ENCODE data around the gene VSIG8. TPM values are rescaled to one million over a fixed set of nuclear protein-coding genes. Genes with fewer than 3 reads are reported as not detected.

The VSIG8 gene
- total RNA-seq, 1 experiment from 2014 or later, result not detected

GRCh38 chr1:159841749-159842148 is 20.7 kb downstream of the VSIG8 start:
- Mint-ChIP-seq H3K9me3 (no peaks in the 10 kb centered on the region), H3K27me3 (ENCODE audit: low read depth) (peaks cover 2% of the 10 kb centered on the region; the same call in 1 of the 2 replicates), H3K36me3 (no peaks in the 10 kb centered on the region), H3K4me3 (no peak overlapping the region), H3K27ac (no peak overlapping the region), H3K4me1 (peaks cover 6% of the 10 kb centered on the region)
- TF ChIP-seq GRHL2 (CRISPR knock-in tag; IDR thresholded peaks at IDR 0.05; ENCODE audit: insufficient replicate concordance, severe bottlenecking), result no peak
- no peak for TF ChIP-seq ZNF423 (CRISPR knock-in tag; IDR thresholded peaks at IDR 0.05)
- no peak for TF ChIP-seq TEAD4 (CRISPR knock-in tag; IDR thresholded peaks at IDR 0.05)
- TF ChIP-seq TCF7 (CRISPR knock-in tag; IDR thresholded peaks at IDR 0.05; ENCODE audit: low read depth), result no peak
- TF ChIP-seq FOXP1 (CRISPR knock-in tag; IDR thresholded peaks at IDR 0.05; ENCODE audit: borderline replicate concordance), result no peak
- TF ChIP-seq EMX1 (CRISPR knock-in tag; IDR thresholded peaks at IDR 0.05), result no peak
- no peak for TF ChIP-seq NR2C2 (CRISPR knock-in tag; IDR thresholded peaks at IDR 0.05)
- no peak for TF ChIP-seq GTF2I (CRISPR knock-in tag; conservative IDR thresholded peaks at IDR 0.05)
- no peak for TF ChIP-seq E2F5 (CRISPR knock-in tag; IDR thresholded peaks at IDR 0.05)
- TF ChIP-seq RORB (CRISPR knock-in tag; IDR thresholded peaks at IDR 0.05), result no peak
- TF ChIP-seq CDX4 (CRISPR knock-in tag; IDR thresholded peaks at IDR 0.05; ENCODE audit: borderline replicate concordance), result no peak
- TF ChIP-seq ZNF263 (CRISPR knock-in tag; IDR thresholded peaks at IDR 0.05; ENCODE audit: low read depth), result no peak
- no peak for TF ChIP-seq NR3C1 (CRISPR knock-in tag; conservative IDR thresholded peaks at IDR 0.05; ENCODE audit: low read depth)
- no peak for TF ChIP-seq PRRX2 (CRISPR knock-in tag; IDR thresholded peaks at IDR 0.05)
- no peak for TF ChIP-seq ELF4 (CRISPR knock-in tag; IDR thresholded peaks at IDR 0.05; ENCODE audit: low read depth)
- TF ChIP-seq ZNF281 (CRISPR knock-in tag; IDR thresholded peaks at IDR 0.05), result no peak
- no peak for TF ChIP-seq STAT6 (CRISPR knock-in tag; conservative IDR thresholded peaks at IDR 0.05; ENCODE audit: low read depth)
- TF ChIP-seq ZNF532 (CRISPR knock-in tag; IDR thresholded peaks at IDR 0.05; ENCODE audit: borderline replicate concordance), result no peak
- no peak for ATAC-seq
- DNase-seq (ENCODE audit: low spot score), result no peak
- CTCF ChIA-PET, result interaction anchor here (1.0 to 3.7 kb wide), 7 partner anchors 12 to 237 kb away, joined by 3 to 19 read pairs (median 6); no protein-coding TSS in a partner anchor
- POLR2A ChIA-PET, result interaction anchor here (0.6 kb wide), 1 partner anchor 12 kb away, joined by 6 read pairs; no protein-coding TSS in a partner anchor
